AG10803 (cell line): ENCODE measurements around the gene PRKAG2.
"Not testable (repeated sequence)": the region's sequence is repeated elsewhere in the genome, so short reads cannot be mapped to it uniquely, and the experiment has no call there.

Experiments used
- DNase-seq: peaks from one replicate; pipeline ENCODE4 v3.0.0; 2010; ENCODE audit warnings: low read depth
- H3K4me3 ChIP-seq: 2 replicates; pipeline ENCODE4 v1.5.1; 2011; ENCODE audit warnings: mild to moderate bottlenecking, low read length, control low read depth
- TF ChIP-seq, protein P1 (sequence below): conservative IDR thresholded peaks from 2 replicates; pipeline ENCODE4 v1.5.1; 2011; ENCODE audit warnings: mild to moderate bottlenecking, low read length, control low read depth, inconsistent platforms

The PRKAG2 gene

DNA sequence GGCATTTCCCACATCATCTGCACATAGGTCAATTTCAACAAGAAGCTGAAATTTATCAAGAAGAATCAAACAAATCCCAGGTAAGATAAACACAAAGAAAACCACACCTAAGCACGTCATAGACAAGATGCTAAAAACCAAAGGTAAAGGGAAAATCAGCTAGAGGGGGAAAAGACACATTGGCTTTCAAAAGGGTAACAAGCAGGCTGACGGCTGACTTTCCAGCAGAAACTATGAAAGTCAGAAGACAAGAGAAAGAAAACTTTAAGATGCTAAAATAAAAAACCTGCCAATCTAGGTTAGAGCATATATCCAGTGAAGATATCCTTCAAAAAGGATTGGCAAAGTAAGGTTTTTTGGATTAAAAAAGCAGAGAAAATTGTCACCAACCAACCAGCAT is 297.3 kb downstream of the PRKAG2 start:
- DNase-seq: peak; percentile 23
- H3K4me3 ChIP-seq: no peak overlapping the region
- TF ChIP-seq, protein P1, sequence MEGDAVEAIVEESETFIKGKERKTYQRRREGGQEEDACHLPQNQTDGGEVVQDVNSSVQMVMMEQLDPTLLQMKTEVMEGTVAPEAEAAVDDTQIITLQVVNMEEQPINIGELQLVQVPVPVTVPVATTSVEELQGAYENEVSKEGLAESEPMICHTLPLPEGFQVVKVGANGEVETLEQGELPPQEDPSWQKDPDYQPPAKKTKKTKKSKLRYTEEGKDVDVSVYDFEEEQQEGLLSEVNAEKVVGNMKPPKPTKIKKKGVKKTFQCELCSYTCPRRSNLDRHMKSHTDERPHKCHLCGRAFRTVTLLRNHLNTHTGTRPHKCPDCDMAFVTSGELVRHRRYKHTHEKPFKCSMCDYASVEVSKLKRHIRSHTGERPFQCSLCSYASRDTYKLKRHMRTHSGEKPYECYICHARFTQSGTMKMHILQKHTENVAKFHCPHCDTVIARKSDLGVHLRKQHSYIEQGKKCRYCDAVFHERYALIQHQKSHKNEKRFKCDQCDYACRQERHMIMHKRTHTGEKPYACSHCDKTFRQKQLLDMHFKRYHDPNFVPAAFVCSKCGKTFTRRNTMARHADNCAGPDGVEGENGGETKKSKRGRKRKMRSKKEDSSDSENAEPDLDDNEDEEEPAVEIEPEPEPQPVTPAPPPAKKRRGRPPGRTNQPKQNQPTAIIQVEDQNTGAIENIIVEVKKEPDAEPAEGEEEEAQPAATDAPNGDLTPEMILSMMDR: no peak

DNA sequence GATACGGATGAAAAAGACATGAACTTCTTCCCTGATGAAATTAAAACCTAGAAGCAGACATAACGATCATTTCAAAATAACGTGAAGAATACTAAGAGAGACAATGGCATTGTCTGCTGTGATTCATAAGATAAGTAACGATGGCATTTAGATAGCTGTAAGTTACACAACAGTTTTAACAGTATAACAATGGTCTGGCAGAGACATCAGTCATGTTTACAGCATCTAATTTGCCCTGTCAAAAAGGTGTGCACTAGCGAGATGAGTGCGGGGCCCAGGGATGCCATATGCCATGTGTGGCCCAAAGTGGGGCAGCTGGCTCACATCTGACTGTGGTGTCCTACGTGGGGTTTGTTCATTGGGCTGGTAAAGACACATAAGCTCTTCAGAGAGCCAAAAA is 301.5 kb downstream of the PRKAG2 start:
- TF ChIP-seq, protein P1: no peak
- H3K4me3 ChIP-seq: no peak overlapping the region
- DNase-seq: no peak

DNA sequence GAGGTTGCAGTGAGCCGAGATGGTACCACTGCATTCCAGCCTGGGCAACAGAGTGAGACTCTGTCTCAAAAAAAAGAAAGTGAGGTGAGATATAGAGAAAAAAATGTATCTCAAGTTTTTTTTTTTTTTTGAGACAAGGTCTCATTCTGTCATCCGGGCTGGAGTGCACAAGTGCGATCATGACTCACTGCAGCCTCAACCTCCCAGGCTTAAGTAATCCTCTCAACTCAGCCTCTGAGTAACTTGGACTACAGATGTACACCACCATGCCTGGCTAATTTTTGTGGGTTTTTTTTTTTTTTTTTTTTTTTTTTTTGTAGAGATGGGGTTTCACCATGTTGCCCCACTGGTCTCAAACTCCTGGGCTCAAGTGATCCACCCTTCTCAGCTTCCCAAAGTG is 303.9 kb downstream of the PRKAG2 start:
- H3K4me3 ChIP-seq: not testable (repeated sequence)
- DNase-seq: peak; percentile 85

DNA sequence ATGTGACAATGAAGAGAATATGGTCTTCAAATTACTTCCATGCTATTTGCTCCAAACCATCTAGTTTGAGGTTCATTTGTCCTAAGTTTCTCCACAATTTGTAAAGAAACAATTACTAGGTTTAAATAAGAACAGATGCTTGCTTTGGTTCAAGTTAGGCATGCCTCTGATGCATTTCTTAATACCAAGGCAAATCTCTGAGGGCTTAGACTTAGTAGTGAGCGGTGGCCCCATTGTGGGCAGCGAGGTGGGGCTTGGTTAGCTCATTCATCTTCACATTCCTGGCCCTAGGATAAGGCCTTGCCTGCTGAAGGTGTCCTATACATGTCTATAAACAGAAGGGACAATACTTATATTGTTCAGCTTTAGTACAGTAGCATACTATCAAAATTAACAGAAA is 304.8 kb downstream of the PRKAG2 start:
- no peak overlapping the region for H3K4me3 ChIP-seq
- peak; percentile 80 for DNase-seq
- TF ChIP-seq, protein P1: no peak

DNA sequence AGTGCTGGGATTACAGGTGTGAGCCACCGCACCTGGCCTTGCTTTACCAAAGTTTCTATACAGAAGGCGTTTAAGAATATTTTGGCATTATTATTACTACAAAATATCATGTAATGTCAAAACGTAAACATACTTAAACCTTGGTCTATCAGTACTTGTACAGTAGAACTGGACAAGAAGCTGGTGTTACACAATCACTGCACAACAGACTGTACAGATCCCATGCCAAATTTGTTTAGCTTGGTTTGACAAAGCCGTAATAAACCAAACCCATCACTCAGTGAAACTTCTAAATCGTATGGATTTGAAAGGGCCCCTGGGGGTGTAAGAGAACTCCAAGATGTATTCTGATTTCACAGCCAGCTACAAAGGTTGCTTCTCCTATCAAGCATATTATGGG is 305.4 kb downstream of the PRKAG2 start:
- TF ChIP-seq, protein P1: no peak
- DNase-seq: peak; percentile 5
- no peak overlapping the region for H3K4me3 ChIP-seq

DNA sequence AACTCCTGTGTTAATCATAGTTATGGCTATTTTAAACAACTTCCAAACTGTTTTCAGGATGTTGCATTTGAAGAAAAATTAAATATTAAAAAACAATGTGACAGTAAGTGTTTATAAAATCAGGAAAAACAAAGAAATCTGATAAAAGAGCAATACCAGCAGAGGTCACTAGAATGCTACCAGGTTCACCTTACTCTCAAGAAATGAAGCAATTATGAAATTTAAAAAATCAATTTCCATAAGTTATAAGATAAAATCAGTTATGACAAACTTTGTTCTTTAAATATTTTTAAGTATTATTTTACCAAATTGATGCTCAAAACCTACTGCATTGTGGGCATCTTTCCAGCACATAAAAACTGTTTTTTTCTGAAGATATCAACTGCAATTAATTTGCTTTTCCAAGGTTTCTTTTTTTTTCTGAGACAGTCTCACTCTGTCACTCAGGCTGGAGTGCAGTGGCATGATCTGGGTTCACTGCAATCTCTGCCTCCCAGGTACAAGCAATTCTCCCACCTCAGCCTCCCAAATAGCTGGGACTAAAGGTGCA is 306.5 kb downstream of the PRKAG2 start:
- TF ChIP-seq, protein P1: peak; percentile 75
- no peak overlapping the region for H3K4me3 ChIP-seq
- peak; percentile 35 for DNase-seq

DNA sequence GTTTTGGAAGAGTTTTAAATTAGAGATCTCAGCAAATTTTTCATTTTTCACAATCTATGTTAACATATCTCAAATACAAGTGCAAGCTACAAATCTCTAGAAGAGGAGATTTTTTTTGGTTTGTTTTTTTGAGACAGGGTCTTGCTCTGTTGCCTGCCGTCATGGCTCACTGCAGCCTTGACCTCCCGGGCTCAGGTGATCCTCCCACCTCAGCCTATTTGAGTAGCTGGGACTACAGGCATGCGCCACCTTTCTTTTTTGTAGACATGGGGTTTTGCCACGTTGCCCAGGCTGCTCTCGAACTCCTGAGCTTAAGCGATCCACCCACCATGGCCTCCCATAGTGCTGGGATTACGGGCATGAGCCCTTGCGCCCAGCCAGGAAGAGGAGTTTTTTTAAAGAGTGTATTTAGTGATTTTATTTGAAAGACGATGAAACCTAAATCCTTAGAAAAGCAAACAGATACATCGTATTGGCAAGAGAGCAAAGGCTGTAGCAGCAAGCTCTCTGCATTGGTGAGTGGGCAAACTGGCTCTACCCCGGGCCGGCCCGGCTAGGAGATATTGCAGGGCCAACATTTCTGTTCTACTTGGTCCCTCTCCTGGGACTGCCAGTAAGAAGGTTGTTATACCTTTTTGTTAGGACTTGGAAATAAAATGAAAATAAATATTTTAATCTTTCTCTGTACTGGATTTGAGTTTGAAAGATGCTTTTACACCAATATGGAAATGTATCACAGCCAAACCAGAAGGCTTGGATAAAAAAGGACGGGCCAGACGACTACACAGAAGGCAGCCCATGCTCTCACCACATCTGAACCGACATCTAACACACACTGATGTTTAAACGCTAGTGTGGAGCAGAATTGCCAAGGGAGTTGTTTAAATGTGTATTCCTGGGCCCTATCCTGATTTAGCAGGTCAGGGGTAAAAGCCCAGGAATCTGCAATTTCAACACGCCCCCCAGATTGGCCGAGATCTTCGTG is 307.7 kb downstream of the PRKAG2 start:
- DNase-seq: no peak

More for the DNA sequence above, 307.7 kb downstream of the PRKAG2 start:
- no peak overlapping the region for H3K4me3 ChIP-seq
- TF ChIP-seq, protein P1: no peak
